Activated CD4-positive, alpha-beta T cell treated with anti-CD3 and anti-CD28 coated beads for 1 hour (primary cell): ENCODE measurements around the gene FAM3A.

Experiments used
- DNase-seq: peaks from one replicate; pipeline ENCODE4 v3.0.0-alpha.2; 2020

Gene FAM3A

GRCh38 chrX:154478728-154479622, 37.1 kb downstream of the FAM3A start, which contains the start of gene LAGE3:
LAGE3 (minus strand) TSS chrX:154479281; CDS start chrX:154478915, 366 bp downstream.
- peak; percentile 89 for DNase-seq

GRCh38 chrX:154477891-154478477, 38.0 kb downstream of the FAM3A start:
- DNase-seq, result no peak

DNA sequence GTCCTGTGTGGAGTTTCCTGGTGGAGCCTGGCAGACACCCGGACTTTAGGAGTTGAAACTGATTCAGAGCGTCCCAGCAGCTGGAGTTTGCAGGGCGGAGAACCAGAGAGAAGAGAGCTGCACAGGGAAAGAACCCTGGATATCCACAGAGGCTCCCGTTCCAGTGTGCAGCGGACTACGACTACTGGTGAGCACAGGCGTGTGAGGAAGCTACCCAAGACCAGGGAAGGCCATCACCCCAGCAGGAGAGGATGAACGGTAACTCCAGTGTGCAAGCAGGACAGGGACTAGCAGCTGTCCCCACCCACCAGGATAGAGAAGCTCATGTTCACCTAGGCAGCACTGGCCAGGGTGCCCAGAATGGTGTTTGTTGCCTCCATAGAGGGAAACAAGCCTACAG, 39.2 kb downstream of the FAM3A start:
- no peak for DNase-seq

DNA sequence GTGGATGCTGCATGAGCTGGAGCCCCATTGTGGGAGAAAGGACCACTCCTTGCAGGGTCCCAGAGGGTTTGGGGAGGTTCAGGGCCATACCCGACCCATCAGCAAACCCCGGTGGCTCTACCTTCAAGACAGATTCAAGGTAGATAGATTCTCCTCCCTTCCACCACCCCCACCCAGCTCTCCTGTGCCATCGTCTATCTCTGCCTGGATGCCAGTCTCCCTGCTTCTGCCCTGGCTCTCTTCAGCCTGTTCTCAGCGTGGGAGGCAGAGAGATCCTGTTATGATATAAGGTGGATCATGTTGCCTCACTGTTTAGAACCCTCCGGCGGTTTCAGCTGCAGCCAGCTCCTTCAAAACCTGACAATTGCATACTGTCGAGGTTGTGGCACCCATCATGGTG, 42.3 kb downstream of the FAM3A start:
- DNase-seq, result no peak

DNA sequence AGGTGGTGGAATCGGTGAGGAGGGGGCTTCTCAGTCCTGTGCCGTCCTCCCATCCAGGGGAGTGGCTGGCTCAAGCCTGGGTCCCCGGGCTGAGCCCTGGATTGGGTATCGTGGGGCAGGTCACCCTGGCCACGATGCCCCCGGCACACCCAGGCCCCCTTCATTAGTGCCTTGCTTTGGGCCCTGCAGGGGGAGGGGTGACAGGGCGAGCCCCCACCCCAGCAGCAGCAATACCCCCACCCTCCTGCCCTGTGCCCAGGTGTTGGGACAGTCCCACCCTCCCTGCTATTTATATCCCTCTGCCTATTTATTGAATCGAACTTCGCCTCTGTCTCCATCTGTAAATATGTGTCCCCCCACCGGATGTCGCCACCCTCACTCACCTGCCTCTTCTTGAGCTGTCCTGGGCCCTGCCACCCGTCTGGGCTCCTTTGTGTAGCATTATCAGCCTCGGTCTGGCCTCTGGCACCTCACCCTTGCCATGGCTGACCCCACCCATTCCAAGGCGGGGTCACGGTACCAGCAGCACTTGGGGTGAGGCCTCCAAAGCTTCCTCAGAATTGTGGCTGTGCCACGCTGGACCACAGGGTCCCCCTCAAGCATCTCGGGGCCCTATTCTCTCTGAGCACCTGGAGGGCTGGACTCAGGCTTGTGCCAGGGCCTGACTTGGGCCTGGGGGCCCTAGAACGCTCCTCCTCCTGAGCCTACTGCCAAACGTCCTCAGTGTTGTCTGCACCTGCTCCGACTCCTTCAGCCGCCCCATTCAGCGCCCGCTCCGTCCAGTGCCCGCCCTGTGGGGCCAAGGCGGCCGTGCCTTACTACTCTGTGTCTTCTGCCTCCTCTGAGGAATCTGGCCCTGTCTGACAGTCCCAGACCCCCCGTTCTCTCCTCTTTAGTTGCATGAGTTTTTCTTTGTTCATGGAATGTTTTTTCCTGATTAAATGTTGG, 43.1 kb downstream of the FAM3A start:
- DNase-seq, result no peak

DNA sequence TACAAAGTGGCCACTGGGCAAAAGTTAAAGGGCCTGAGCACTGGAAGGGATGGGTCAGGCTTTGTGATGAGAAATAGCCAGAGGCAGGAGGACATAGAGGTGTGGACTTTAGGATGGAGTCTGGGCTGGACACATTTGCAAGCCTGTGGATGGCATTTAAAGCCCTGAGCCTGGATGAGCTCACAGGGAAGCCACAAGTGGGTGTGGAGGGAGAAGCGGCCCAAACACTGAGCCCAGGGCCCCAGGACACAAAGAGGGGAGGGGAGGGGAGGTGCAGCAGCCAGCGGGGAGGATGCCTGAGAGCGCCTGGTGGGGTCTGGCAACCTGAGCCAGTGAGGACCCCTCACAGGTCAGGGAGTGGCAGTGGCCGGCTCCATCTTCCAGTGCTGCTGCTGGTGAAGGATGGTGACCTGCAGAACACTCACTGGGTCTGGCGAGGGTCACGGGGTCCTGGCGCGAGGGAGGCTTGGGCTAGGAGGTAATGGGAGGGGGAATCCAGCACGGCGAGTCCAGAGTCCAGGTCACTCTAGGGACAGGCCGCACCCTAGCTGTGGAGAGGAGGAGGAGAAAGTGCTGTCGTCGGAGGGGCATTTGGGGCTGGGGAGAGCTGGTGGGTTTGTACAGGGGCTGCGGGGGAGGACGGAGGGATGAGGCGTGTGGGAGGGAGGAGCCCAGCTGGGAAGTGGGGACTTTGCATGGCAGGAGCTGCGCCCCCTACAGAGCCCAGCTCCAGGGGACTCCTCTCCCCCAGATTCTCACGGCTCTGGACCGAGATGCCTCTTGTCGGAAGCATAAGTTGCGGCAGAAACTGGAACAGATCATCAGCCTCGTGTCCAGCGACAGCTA, 44.0 kb downstream of the FAM3A start:
- no peak for DNase-seq

GRCh38 chrX:154470914-154471568, 45.0 kb downstream of the FAM3A start:
- no peak for DNase-seq

DNA sequence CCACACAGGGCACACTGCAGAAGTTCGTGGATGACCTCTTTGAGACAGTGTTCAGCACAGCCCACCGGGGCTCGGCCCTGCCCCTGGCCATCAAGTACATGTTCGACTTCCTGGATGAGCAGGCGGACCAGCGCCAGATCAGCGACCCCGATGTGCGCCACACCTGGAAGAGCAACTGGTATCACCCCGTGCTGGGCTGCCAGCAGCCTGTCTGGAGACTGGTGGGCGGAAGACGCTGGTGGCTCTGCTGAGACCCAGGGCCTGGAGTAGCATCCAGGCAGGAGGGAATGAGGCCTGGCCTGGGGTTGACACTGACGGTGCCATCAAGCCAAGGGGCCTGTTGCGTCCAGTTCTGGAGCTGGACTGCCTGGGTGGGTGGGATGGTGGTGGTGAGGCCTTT, 45.6 kb downstream of the FAM3A start:
- no peak for DNase-seq

GRCh38 chrX:154469880-154470279, 46.2 kb downstream of the FAM3A start:
- DNase-seq, result no peak

DNA sequence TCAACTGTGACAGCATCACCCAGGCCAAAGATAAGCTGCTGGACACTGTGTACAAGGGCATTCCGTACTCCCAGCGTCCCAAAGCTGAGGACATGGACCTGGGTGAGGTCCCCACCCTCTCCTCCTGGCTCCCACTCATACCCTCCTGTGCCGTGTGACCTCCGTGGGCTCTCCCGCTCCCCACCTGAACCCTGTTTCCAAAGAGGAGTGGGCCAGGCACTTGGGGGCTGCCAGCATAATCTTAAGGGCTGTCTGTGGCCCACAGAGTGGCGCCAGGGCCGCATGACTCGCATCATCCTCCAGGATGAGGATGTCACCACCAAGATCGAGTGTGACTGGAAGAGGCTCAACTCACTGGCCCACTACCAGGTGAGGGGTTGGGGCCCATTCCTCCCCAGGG, 46.9 kb downstream of the FAM3A start:
- no peak for DNase-seq

- DNase-seq, result no peak
Observed at GRCh38 chrX:154468217-154468616, 47.8 kb downstream of the FAM3A start.

GRCh38 chrX:154467556-154467955, 48.5 kb downstream of the FAM3A start:
- DNase-seq, result no peak

- DNase-seq, result no peak
Observed at GRCh38 chrX:154466907-154467306, 49.1 kb downstream of the FAM3A start.

GRCh38 chrX:154466036-154466435, 50.0 kb downstream of the FAM3A start:
- no peak for DNase-seq

DNA sequence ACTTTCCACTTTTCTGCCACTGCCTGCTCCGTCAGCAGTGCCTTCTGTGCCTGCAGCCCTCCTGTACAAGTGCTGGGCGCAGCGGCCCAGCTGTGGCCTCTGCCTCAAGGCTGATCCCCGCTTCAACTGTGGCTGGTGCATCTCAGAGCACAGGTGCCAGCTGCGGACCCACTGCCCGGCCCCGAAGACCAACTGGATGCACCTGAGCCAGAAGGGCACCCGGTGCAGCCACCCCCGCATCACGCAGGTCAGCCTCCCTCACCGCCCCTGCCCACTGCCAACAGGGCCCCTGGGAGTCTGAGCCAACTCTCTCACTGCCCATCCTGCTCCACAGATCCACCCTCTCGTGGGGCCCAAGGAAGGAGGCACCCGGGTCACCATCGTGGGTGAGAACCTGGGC, 50.4 kb downstream of the FAM3A start:
- DNase-seq, result no peak

GRCh38 chrX:154464806-154465365, 51.1 kb downstream of the FAM3A start:
- no peak for DNase-seq

DNA sequence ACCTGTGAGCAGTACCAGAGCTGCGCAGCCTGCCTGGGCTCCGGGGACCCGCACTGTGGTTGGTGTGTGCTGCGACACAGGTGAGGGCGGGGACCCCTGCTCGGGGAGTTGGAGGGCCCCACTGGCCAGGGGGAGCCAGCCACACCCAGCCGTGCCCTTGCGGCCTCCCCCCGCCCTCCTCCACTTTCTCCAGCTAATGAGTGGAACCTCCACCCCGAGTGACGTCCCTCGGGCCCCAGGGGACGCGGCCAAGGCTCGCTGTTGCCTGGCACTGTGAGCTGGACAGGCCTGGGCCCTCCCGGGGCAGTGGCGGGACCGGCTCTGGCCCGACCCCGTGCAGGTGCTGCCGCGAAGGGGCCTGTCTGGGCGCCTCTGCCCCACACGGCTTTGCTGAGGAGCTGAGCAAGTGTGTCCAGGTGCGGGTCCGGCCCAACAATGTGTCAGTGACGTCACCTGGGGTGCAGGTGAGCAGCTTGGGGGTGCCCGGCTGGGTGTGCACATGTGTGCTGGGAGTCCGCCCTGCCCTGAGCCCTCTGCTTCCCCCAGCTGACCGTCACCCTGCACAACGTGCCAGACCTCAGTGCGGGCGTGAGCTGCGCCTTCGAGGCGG, 52.3 kb downstream of the FAM3A start:
- no peak for DNase-seq

DNA sequence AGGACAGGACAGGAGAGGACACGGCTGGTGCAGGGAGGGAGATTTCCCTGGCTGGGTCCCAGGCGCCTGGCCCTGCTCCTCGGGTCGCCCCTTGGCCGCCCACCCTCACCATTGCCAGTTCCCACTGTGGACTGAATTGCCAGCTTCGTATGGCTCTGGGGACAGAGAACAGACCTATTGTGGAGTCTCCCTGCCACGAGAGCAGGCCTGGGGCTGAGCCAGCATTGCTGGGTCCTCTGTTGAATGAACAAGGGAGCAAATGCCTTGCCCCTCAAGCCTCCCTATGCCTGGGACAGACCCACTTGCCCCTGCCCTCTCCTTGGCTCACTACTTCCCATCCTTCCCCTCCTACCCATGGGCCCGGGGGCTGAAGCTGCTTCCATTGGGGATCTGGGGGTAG, 53.6 kb downstream of the FAM3A start:
- no peak for DNase-seq

DNA sequence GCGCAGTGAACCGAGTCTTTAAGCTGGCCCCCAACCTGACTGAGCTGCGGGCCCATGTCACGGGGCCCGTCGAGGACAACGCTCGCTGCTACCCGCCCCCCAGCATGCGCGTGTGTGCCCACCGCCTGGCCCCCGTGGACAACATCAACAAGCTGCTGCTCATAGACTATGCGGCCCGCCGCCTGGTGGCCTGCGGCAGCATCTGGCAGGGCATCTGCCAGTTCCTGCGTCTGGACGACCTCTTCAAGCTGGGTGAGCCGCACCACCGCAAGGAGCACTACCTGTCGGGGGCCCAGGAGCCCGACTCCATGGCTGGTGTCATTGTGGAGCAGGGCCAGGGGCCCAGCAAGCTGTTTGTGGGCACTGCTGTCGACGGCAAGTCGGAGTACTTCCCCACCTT, 55.7 kb downstream of the FAM3A start:
- no peak for DNase-seq

GRCh38 chrX:154459832-154460231, 56.2 kb downstream of the FAM3A start:
- DNase-seq, result no peak
